ENCODE measurements around the gene DOHH. TPM values are rescaled to one million over a fixed set of nuclear protein-coding genes. Genes with fewer than 3 reads are reported as not detected.
A peak's percentile ranks its signal among the peaks of the same experiment; 100 is the strongest.

The DOHH gene
- total and polyA plus RNA-seq, 9 of the 15 experiments (the other 6 are each of a cell fraction or from before 2014, with no cell fraction given) = 0.14 to 47.2 (median 5.1) TPM

DNA sequence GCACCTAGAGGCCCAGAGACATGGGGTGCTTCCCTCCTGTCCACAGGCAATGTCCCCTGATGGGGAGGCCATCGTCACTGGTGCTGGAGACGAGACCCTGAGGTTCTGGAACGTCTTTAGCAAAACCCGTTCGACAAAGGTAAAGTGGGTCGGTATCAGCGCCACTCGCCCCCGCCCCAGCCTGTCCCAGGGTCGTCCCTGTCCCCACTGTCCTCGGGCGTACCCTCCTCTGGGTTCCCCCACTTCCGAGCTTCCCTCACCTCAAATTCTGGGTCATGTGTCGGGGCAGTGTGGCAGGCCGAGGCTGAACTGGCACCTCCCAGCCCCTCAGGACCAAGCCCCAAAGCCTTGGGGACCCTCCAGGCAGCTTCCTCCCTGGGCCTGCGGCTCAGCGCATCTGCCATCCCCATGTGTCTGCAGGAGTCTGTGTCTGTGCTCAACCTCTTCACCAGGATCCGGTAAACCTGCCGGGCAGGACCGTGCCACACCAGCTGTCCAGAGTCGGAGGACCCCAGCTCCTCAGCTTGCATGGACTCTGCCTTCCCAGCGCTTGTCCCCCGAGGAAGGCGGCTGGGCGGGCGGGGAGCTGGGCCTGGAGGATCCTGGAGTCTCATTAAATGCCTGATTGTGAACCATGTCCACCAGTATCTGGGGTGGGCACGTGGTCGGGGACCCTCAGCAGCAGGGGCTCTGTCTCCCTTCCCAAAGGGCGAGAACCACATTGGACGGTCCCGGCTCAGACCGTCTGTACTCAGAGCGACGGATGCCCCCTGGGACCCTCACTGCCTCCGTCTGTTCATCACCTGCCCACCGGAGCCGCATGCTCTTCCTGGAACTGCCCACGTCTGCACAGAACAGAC lies 34.1 kb upstream of the DOHH start:
- H3K9me3 ChIP-seq (replicated peaks; ENCODE audit: control insufficient read depth, insufficient read depth, low read depth, low read length) = no peaks in the 10 kb centered on the region
- POLR2A ChIA-PET = no interaction called here
- peaks cover 7 to 48% of the 10 kb centered on the region in 2 experiments; a peak in 3 of 5 replicates for H3K4me1 ChIP-seq (replicated peaks in 1 of 2; ENCODE audit: control insufficient read depth in 2 of 2, insufficient read depth in 2 of 2, low read length in 2 of 2)
- CTCF ChIA-PET (ENCODE audit: low intra/inter-chr PET ratio) = no interaction called here
- H3K9ac ChIP-seq (ENCODE audit: insufficient read depth in 1 of 2, low read depth in 2 of 2, low read length in 2 of 2) = no peak overlapping the region; a peak in 1 of 4 replicates
- BruUV-seq (replicated peaks) = TSS peak; percentile 21
- in situ Hi-C loops (cut with MboI) = no loop called here
- DNase-seq (ENCODE audit: extremely low read depth in 1 of 4, low spot score in 3 of 4) = no peak
- no peak overlapping the region for H3K4me2 ChIP-seq (ENCODE audit: insufficient read depth, low read length)
- 88% methylated on average over 33 of the region's 38 CpGs for WGBS (ENCODE audit: insufficient coverage, low coverage, missing lambda C conversion rate)
- FAIRE-seq = no peak
- H2AFZ ChIP-seq (ENCODE audit: low read depth, low read length) = no peak overlapping the region
- H3K4me3 ChIP-seq = no peak overlapping the region
- no peaks in the 10 kb centered on the region for H3K27me3 ChIP-seq (ENCODE audit: control insufficient read depth in 2 of 2, insufficient read depth in 2 of 2, low read length in 2 of 2)
- TF ChIP-seq ZNF408 (CRISPR knock-in tag; IDR thresholded peaks at IDR 0.05; ENCODE audit: low read depth) (no peak), DMBX1 (CRISPR knock-in tag; IDR thresholded peaks at IDR 0.05; ENCODE audit: borderline replicate concordance) (no peak), BHLHE40 (IDR thresholded peaks at IDR 0.05; ENCODE audit: low read length) (no peak), RBM22 (IDR thresholded peaks at IDR 0.05; ENCODE audit: low read depth, low read length, poor library complexity, severe bottlenecking) (peak; percentile 14), ZNF311 (CRISPR knock-in tag; IDR thresholded peaks at IDR 0.05) (no peak), NFE2 (IDR thresholded peaks at IDR 0.05; ENCODE audit: low read depth) (no peak), PHB2 (IDR thresholded peaks at IDR 0.05; ENCODE audit: low read depth) (no peak), NR4A1 (CRISPR knock-in tag; IDR thresholded peaks at IDR 0.05) (no peak), NR4A1 (tag; IDR thresholded peaks at IDR 0.05) (no peak), POLR2G (IDR thresholded peaks at IDR 0.05; ENCODE audit: low read depth, low read length) (peak; percentile 23; the same call in 1 of the 2 replicates)
- no peaks in the 10 kb centered on the region for H3K79me2 ChIP-seq (ENCODE audit: control insufficient read depth, insufficient read depth, low read length)
- intact Hi-C loops (cut with micrococcal nuclease) = no loop called here
- peaks cover 58% of the 10 kb centered on the region; the same call in 2 of the 3 replicates for H3K36me3 ChIP-seq (ENCODE audit: control insufficient read depth, insufficient read depth, low read length)
- no peak for ATAC-seq
- H4K20me1 ChIP-seq (replicated peaks; ENCODE audit: control insufficient read depth, insufficient read depth, low read length) = 0 out of 2 replicates have a peak, but pooled peaks cover 5% of the 10 kb centered on the region
- H3K9me1 ChIP-seq (ENCODE audit: control insufficient read depth, insufficient read depth, low read length) = no peaks in the 10 kb centered on the region
- H3K27ac ChIP-seq (ENCODE audit: extremely low read depth, low read depth, low read length) = no peak overlapping the region
